ENCODE measurements around the gene MYO3A.
"Not testable (repeated sequence)": the region's sequence is repeated elsewhere in the genome, so short reads cannot be mapped to it uniquely, and the experiment has no call there.

The MYO3A gene

GRCh38 chr10:26048756-26049155, 114.7 kb downstream of the MYO3A start:
- ATAC-seq (replicated peaks; ENCODE audit: extremely low read depth, poor library complexity, severe bottlenecking), result no peak
- H3K4me1 Mint-ChIP-seq, result no peaks in the 10 kb centered on the region
- H3K36me3 Mint-ChIP-seq (ENCODE audit: insufficient read depth), result no peaks in the 10 kb centered on the region

GRCh38 chr10:26052326-26052725, 118.3 kb downstream of the MYO3A start:
- H3K4me3 Mint-ChIP-seq, result no peak overlapping the region

More at GRCh38 chr10:26048756-26049155, 114.7 kb downstream of the MYO3A start:
- no peak overlapping the region for H3K4me3 Mint-ChIP-seq
- no peaks in the 10 kb centered on the region for H3K9me3 Mint-ChIP-seq
- H3K27ac Mint-ChIP-seq (ENCODE audit: low read depth), result no peak overlapping the region
- no peaks in the 10 kb centered on the region for H3K27me3 Mint-ChIP-seq
- no peak for DNase-seq (ENCODE audit: low spot score in 2 of 2)

GRCh38 chr10:26057466-26057865, 123.4 kb downstream of the MYO3A start:
- Mint-ChIP-seq H3K27me3 (no peaks in the 10 kb centered on the region), H3K36me3 (ENCODE audit: insufficient read depth) (no peaks in the 10 kb centered on the region), H3K27ac (ENCODE audit: low read depth) (no peak overlapping the region), H3K4me1 (no peaks in the 10 kb centered on the region), H3K4me3 (no peak overlapping the region), H3K9me3 (peaks cover 14% of the 10 kb centered on the region)
- DNase-seq (ENCODE audit: low spot score in 2 of 2) (no peak), ATAC-seq (replicated peaks; ENCODE audit: extremely low read depth, poor library complexity, severe bottlenecking) (no peak)

More at GRCh38 chr10:26052326-26052725, 118.3 kb downstream of the MYO3A start:
- no peak for DNase-seq (ENCODE audit: low spot score in 2 of 2)
- Mint-ChIP-seq H3K36me3 (ENCODE audit: insufficient read depth) (no peaks in the 10 kb centered on the region), H3K4me1 (no peaks in the 10 kb centered on the region), H3K27ac (ENCODE audit: low read depth) (no peak overlapping the region), H3K9me3 (peaks cover 13% of the 10 kb centered on the region), H3K27me3 (no peaks in the 10 kb centered on the region)
- ATAC-seq (replicated peaks; ENCODE audit: extremely low read depth, poor library complexity, severe bottlenecking), result no peak

- Mint-ChIP-seq H3K27me3 (no peaks in the 10 kb centered on the region), H3K4me3 (no peak overlapping the region), H3K36me3 (ENCODE audit: insufficient read depth) (no peaks in the 10 kb centered on the region), H3K4me1 (no peaks in the 10 kb centered on the region), H3K27ac (ENCODE audit: low read depth) (no peak overlapping the region), H3K9me3 (no peaks in the 10 kb centered on the region)
- ATAC-seq (replicated peaks; ENCODE audit: extremely low read depth, poor library complexity, severe bottlenecking), result no peak
- no peak for DNase-seq (ENCODE audit: low spot score in 2 of 2)
Observed at GRCh38 chr10:26064106-26064505, 130.1 kb downstream of the MYO3A start.

- no peaks in the 10 kb centered on the region for H3K27me3 Mint-ChIP-seq
- no peak overlapping the region for H3K27ac Mint-ChIP-seq (ENCODE audit: low read depth)
- H3K9me3 Mint-ChIP-seq, result no peaks in the 10 kb centered on the region
- no peak for ATAC-seq (replicated peaks; ENCODE audit: extremely low read depth, poor library complexity, severe bottlenecking)
- no peaks in the 10 kb centered on the region for H3K4me1 Mint-ChIP-seq
- no peak overlapping the region for H3K4me3 Mint-ChIP-seq
- H3K36me3 Mint-ChIP-seq (ENCODE audit: insufficient read depth), result no peaks in the 10 kb centered on the region
- no peak for DNase-seq (ENCODE audit: low spot score in 2 of 2)
Observed at GRCh38 chr10:26067680-26068079, 133.7 kb downstream of the MYO3A start.

- not testable (repeated sequence) for H3K4me3 Mint-ChIP-seq; H3K36me3 Mint-ChIP-seq (ENCODE audit: insufficient read depth); H3K4me1 Mint-ChIP-seq; ATAC-seq (replicated peaks; ENCODE audit: extremely low read depth, poor library complexity, severe bottlenecking); DNase-seq (ENCODE audit: low spot score in 2 of 2); H3K27ac Mint-ChIP-seq (ENCODE audit: low read depth); H3K9me3 Mint-ChIP-seq
- peaks cover 28% of the 10 kb centered on the region for H3K27me3 Mint-ChIP-seq
Observed at GRCh38 chr10:26080971-26081370, 146.9 kb downstream of the MYO3A start.

- H3K9me3 Mint-ChIP-seq, result no peaks in the 10 kb centered on the region
- ATAC-seq (replicated peaks; ENCODE audit: extremely low read depth, poor library complexity, severe bottlenecking) (no peak), DNase-seq (ENCODE audit: low spot score in 2 of 2) (no peak)
- no peak overlapping the region for H3K4me3 Mint-ChIP-seq
- no peaks in the 10 kb centered on the region for H3K4me1 Mint-ChIP-seq
- H3K27ac Mint-ChIP-seq (ENCODE audit: low read depth), result no peak overlapping the region
- H3K27me3 Mint-ChIP-seq, result peaks cover 33% of the 10 kb centered on the region
- H3K36me3 Mint-ChIP-seq (ENCODE audit: insufficient read depth), result no peaks in the 10 kb centered on the region
Observed at GRCh38 chr10:26081459-26081858, 147.4 kb downstream of the MYO3A start.

GRCh38 chr10:26085549-26085948, 151.5 kb downstream of the MYO3A start:
- H3K9me3 Mint-ChIP-seq, result no peaks in the 10 kb centered on the region
- H3K4me1 Mint-ChIP-seq, result no peaks in the 10 kb centered on the region
- ATAC-seq (replicated peaks; ENCODE audit: extremely low read depth, poor library complexity, severe bottlenecking), result no peak
- H3K4me3 Mint-ChIP-seq, result no peak overlapping the region
- no peaks in the 10 kb centered on the region for H3K36me3 Mint-ChIP-seq (ENCODE audit: insufficient read depth)
- no peak for DNase-seq (ENCODE audit: low spot score in 2 of 2)
- no peak overlapping the region for H3K27ac Mint-ChIP-seq (ENCODE audit: low read depth)
- H3K27me3 Mint-ChIP-seq, result peaks cover 47% of the 10 kb centered on the region

- no peaks in the 10 kb centered on the region for H3K36me3 Mint-ChIP-seq (ENCODE audit: insufficient read depth)
- no peak for ATAC-seq (replicated peaks; ENCODE audit: extremely low read depth, poor library complexity, severe bottlenecking)
Observed at GRCh38 chr10:26087666-26088065, 153.6 kb downstream of the MYO3A start.

GRCh38 chr10:26090026-26090425, 156.0 kb downstream of the MYO3A start:
- no peak for DNase-seq (ENCODE audit: low spot score in 2 of 2)
- H3K9me3 Mint-ChIP-seq, result no peaks in the 10 kb centered on the region
- H3K4me1 Mint-ChIP-seq, result no peaks in the 10 kb centered on the region
- ATAC-seq (replicated peaks; ENCODE audit: extremely low read depth, poor library complexity, severe bottlenecking), result no peak
- H3K36me3 Mint-ChIP-seq (ENCODE audit: insufficient read depth), result no peaks in the 10 kb centered on the region
- H3K4me3 Mint-ChIP-seq, result no peak overlapping the region
- peaks cover 28% of the 10 kb centered on the region for H3K27me3 Mint-ChIP-seq
- no peak overlapping the region for H3K27ac Mint-ChIP-seq (ENCODE audit: low read depth)

More at GRCh38 chr10:26087666-26088065, 153.6 kb downstream of the MYO3A start:
- no peak for DNase-seq (ENCODE audit: low spot score in 2 of 2)
- H3K27ac Mint-ChIP-seq (ENCODE audit: low read depth), result no peak overlapping the region
- peaks cover 35% of the 10 kb centered on the region for H3K27me3 Mint-ChIP-seq
- H3K4me1 Mint-ChIP-seq, result no peaks in the 10 kb centered on the region
- no peak overlapping the region for H3K4me3 Mint-ChIP-seq
- no peaks in the 10 kb centered on the region for H3K9me3 Mint-ChIP-seq

- no peak for ATAC-seq (replicated peaks; ENCODE audit: extremely low read depth, poor library complexity, severe bottlenecking)
- Mint-ChIP-seq H3K36me3 (ENCODE audit: insufficient read depth) (no peaks in the 10 kb centered on the region), H3K4me3 (no peak overlapping the region), H3K27me3 (peaks cover 21% of the 10 kb centered on the region), H3K4me1 (no peaks in the 10 kb centered on the region), H3K27ac (ENCODE audit: low read depth) (no peak overlapping the region), H3K9me3 (no peaks in the 10 kb centered on the region)
- DNase-seq (ENCODE audit: low spot score in 2 of 2), result no peak
Observed at GRCh38 chr10:26090762-26091161, 156.7 kb downstream of the MYO3A start.

- DNase-seq (ENCODE audit: low spot score in 2 of 2) (no peak), ATAC-seq (replicated peaks; ENCODE audit: extremely low read depth, poor library complexity, severe bottlenecking) (no peak)
- Mint-ChIP-seq H3K4me3 (no peak overlapping the region), H3K27me3 (no peaks in the 10 kb centered on the region), H3K36me3 (ENCODE audit: insufficient read depth) (no peaks in the 10 kb centered on the region), H3K4me1 (no peaks in the 10 kb centered on the region), H3K27ac (ENCODE audit: low read depth) (no peak overlapping the region), H3K9me3 (no peaks in the 10 kb centered on the region)
Observed at GRCh38 chr10:26093229-26093628, 159.2 kb downstream of the MYO3A start.

- ATAC-seq (replicated peaks; ENCODE audit: extremely low read depth, poor library complexity, severe bottlenecking) (no peak), DNase-seq (ENCODE audit: low spot score in 2 of 2) (no peak)
- Mint-ChIP-seq H3K27me3 (no peaks in the 10 kb centered on the region), H3K9me3 (no peaks in the 10 kb centered on the region), H3K27ac (ENCODE audit: low read depth) (no peak overlapping the region), H3K36me3 (ENCODE audit: insufficient read depth) (peaks cover 2% of the 10 kb centered on the region), H3K4me1 (no peaks in the 10 kb centered on the region), H3K4me3 (no peak overlapping the region)
Observed at GRCh38 chr10:26095781-26096180, 161.8 kb downstream of the MYO3A start.

- not testable (repeated sequence) for H3K27ac Mint-ChIP-seq (ENCODE audit: low read depth); H3K4me3 Mint-ChIP-seq; H3K9me3 Mint-ChIP-seq; H3K4me1 Mint-ChIP-seq; DNase-seq (ENCODE audit: low spot score in 2 of 2); H3K36me3 Mint-ChIP-seq (ENCODE audit: insufficient read depth); ATAC-seq (replicated peaks; ENCODE audit: extremely low read depth, poor library complexity, severe bottlenecking); H3K27me3 Mint-ChIP-seq
Observed at GRCh38 chr10:26097549-26097948, 163.5 kb downstream of the MYO3A start.
